ENCODE data around the gene CNOT6.

CNOT6 gene

DNA sequence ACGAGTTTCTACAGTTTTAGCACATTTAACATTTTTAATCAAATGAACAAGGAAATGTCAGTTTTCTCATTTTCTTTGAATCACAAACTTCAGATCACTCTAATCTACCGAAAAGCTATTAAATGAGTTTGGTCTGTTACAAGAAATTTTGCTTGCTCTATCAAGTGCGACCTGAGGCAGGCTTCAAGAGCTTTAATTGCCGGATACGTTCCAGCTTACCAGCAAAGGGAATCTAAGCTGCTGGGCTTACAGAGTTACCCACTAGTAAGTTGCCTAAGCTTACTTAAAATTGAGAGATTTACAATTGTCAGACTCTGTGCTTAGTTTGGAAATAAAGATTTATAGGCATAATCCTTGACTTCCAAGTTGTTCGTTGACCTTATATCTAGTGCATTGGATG, 86.5 kb downstream of the CNOT6 start:
- no peak for TF ChIP-seq YY1 (IDR thresholded peaks at IDR 0.05; ENCODE audit: insufficient read depth, insufficient read length)
- no peak for TF ChIP-seq SUZ12 (IDR thresholded peaks at IDR 0.05; ENCODE audit: extremely low read depth, insufficient read depth, insufficient read length)
- no peak for TF ChIP-seq ZNF274 (IDR thresholded peaks at IDR 0.05; ENCODE audit: low read depth, low read length)
- Histone ChIP-seq H3K9me3 (ENCODE audit: insufficient read depth, low read length) (no peaks in the 10 kb centered on the region), H3K27me3 (ENCODE audit: insufficient read depth, insufficient read length) (no peaks in the 10 kb centered on the region), H3K4me1 (ENCODE audit: insufficient read depth, insufficient read length) (no peaks in the 10 kb centered on the region), H3K9ac (ENCODE audit: insufficient read length, low read depth) (no peak overlapping the region), H3K36me3 (ENCODE audit: insufficient read depth, insufficient read length, low read length) (peaks cover 18% of the 10 kb centered on the region), H3K4me3 (ENCODE audit: insufficient read length, low read depth) (no peak overlapping the region)
- DNase-seq (ENCODE audit: low read depth, low spot score) = no peak

DNA sequence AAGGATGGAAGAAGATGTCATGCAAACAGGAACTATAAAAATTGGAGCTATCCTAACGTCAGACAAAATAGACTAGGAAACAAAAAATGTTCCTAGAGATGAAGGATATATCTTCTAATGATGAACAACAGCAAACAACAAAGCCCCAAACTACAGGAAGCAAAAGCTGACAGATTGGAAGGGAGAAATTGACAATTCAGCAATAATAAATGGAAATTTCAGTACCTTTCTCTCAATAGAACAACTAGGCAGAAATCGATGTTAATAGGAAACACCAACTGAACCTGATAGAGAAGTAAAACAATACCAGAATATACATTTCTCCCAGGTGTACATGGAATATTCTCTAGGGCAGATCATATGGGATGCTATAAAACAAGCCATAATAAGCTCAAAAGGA, 89.6 kb downstream of the CNOT6 start:
- Histone ChIP-seq H3K4me1 (ENCODE audit: insufficient read depth, insufficient read length) (no peaks in the 10 kb centered on the region), H3K27me3 (ENCODE audit: insufficient read depth, insufficient read length) (peaks cover 9% of the 10 kb centered on the region), H3K9me3 (ENCODE audit: insufficient read depth, low read length) (no peaks in the 10 kb centered on the region), H3K9ac (ENCODE audit: insufficient read length, low read depth) (no peak overlapping the region), H3K4me3 (ENCODE audit: insufficient read length, low read depth) (no peak overlapping the region), H3K36me3 (ENCODE audit: insufficient read depth, insufficient read length, low read length) (no peaks in the 10 kb centered on the region)
- TF ChIP-seq ZNF274 (IDR thresholded peaks at IDR 0.05; ENCODE audit: low read depth, low read length) (no peak), SUZ12 (IDR thresholded peaks at IDR 0.05; ENCODE audit: extremely low read depth, insufficient read depth, insufficient read length) (no peak)
- no peak for DNase-seq (ENCODE audit: low read depth, low spot score)

DNA sequence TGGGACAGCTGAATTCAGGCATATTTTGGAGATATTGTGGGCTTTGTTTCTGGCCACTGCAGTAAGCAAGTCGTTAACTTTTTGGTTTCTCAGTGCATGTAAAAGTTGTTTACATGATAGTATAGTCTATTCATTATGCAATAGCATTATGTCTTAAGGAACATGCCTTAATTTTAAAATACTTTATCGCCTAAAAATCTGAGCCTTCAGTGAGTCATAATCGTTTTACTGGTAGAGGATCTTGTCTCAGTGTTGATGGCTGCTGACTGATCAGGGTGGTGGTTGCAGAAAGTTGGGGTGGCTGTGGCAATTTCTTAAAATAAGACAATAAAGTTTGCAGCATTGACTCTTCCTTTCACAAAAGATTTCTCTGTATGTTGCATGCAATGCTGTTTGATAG, 92.0 kb downstream of the CNOT6 start:
- H3K9ac ChIP-seq (ENCODE audit: insufficient read length, low read depth) = no peak overlapping the region
- DNase-seq (ENCODE audit: low read depth, low spot score) = no peak
- TF ChIP-seq SUZ12 (IDR thresholded peaks at IDR 0.05; ENCODE audit: extremely low read depth, insufficient read depth, insufficient read length) (no peak), ZNF274 (IDR thresholded peaks at IDR 0.05; ENCODE audit: low read depth, low read length) (no peak), YY1 (IDR thresholded peaks at IDR 0.05; ENCODE audit: insufficient read depth, insufficient read length) (no peak)
- H3K4me3 ChIP-seq (ENCODE audit: insufficient read length, low read depth) = no peak overlapping the region
- H3K36me3 ChIP-seq (ENCODE audit: insufficient read depth, insufficient read length, low read length) = no peaks in the 10 kb centered on the region
- no peaks in the 10 kb centered on the region for H3K4me1 ChIP-seq (ENCODE audit: insufficient read depth, insufficient read length)
- peaks cover 34% of the 10 kb centered on the region for H3K27me3 ChIP-seq (ENCODE audit: insufficient read depth, insufficient read length)
- H3K9me3 ChIP-seq (ENCODE audit: insufficient read depth, low read length) = no peaks in the 10 kb centered on the region

DNA sequence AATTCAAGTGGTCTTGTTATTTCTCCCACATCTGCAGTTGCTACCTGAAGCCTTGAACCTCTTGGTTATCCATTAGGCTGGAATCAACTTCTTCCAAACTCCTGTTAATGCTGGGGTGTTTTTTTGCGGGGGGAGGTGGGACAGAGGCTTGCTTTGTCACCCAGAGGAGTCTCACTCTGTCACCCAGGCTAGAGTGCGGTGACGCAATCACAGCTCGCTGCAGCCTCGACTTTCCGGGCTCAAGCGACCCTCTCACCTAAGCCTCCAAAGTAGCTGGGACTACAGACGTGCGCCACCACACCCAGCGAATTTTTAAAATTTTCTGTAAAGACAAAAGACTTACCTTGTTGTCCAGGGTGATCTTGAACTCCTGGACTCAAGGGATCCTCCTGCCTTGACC, 92.7 kb downstream of the CNOT6 start:
- Histone ChIP-seq H3K9me3 (ENCODE audit: insufficient read depth, low read length) (no peaks in the 10 kb centered on the region), H3K36me3 (ENCODE audit: insufficient read depth, insufficient read length, low read length) (no peaks in the 10 kb centered on the region), H3K27me3 (ENCODE audit: insufficient read depth, insufficient read length) (peaks cover 41% of the 10 kb centered on the region), H3K4me1 (ENCODE audit: insufficient read depth, insufficient read length) (no peaks in the 10 kb centered on the region), H3K4me3 (ENCODE audit: insufficient read length, low read depth) (no peak overlapping the region), H3K9ac (ENCODE audit: insufficient read length, low read depth) (no peak overlapping the region)
- DNase-seq (ENCODE audit: low read depth, low spot score) = no peak
- TF ChIP-seq ZNF274 (IDR thresholded peaks at IDR 0.05; ENCODE audit: low read depth, low read length) (no peak), YY1 (IDR thresholded peaks at IDR 0.05; ENCODE audit: insufficient read depth, insufficient read length) (no peak), SUZ12 (IDR thresholded peaks at IDR 0.05; ENCODE audit: extremely low read depth, insufficient read depth, insufficient read length) (no peak)

DNA sequence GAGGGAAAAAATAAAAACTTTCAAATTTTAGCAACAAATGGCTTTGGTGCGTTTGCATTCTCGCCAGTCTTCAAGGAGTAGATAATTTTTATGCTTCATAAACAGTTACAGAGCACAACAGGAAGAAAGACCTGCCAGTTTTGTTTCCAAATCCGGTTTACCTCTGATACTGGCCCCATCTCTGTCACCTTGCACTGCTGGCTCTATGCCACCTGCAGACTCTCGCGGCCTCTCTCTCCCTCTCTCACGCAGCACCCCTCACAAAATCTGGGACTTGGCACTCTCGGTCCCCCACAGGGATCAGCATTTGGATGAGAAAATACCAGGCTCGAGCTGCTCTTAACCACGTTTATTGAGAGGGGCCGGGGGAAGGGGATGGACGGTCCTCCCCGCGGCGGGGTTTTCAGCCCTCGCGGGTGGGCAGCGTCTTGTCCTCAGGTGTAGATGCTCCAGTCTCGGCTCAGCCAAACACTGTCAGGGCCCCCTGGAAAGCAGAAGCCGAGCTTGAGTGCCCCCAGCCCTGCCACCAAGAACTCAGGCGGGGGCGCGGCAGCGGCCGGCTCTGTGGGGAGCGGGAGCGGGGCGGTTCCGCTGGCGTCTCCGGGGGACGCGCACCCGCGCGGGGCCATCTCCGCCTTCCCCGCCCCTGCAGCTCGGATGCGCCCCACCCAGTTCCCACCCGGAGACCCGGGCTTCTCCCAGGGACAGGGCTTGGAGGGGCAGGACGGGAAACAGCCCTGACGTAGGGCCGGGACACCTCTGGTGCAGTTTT, 95.8 kb downstream of the CNOT6 start:
- DNase-seq (ENCODE audit: low read depth, low spot score) = no peak
- Histone ChIP-seq H3K9ac (ENCODE audit: insufficient read length, low read depth) (peak overlapping the region; percentile 70), H3K27me3 (ENCODE audit: insufficient read depth, insufficient read length) (peaks cover 51% of the 10 kb centered on the region), H3K4me1 (ENCODE audit: insufficient read depth, insufficient read length) (no peaks in the 10 kb centered on the region), H3K9me3 (ENCODE audit: insufficient read depth, low read length) (no peaks in the 10 kb centered on the region), H3K36me3 (ENCODE audit: insufficient read depth, insufficient read length, low read length) (no peaks in the 10 kb centered on the region), H3K4me3 (ENCODE audit: insufficient read length, low read depth) (peak overlapping the region; percentile 54)
- TF ChIP-seq SUZ12 (IDR thresholded peaks at IDR 0.05; ENCODE audit: extremely low read depth, insufficient read depth, insufficient read length) (no peak), YY1 (IDR thresholded peaks at IDR 0.05; ENCODE audit: insufficient read depth, insufficient read length) (no peak), ZNF274 (IDR thresholded peaks at IDR 0.05; ENCODE audit: low read depth, low read length) (no peak)

DNA sequence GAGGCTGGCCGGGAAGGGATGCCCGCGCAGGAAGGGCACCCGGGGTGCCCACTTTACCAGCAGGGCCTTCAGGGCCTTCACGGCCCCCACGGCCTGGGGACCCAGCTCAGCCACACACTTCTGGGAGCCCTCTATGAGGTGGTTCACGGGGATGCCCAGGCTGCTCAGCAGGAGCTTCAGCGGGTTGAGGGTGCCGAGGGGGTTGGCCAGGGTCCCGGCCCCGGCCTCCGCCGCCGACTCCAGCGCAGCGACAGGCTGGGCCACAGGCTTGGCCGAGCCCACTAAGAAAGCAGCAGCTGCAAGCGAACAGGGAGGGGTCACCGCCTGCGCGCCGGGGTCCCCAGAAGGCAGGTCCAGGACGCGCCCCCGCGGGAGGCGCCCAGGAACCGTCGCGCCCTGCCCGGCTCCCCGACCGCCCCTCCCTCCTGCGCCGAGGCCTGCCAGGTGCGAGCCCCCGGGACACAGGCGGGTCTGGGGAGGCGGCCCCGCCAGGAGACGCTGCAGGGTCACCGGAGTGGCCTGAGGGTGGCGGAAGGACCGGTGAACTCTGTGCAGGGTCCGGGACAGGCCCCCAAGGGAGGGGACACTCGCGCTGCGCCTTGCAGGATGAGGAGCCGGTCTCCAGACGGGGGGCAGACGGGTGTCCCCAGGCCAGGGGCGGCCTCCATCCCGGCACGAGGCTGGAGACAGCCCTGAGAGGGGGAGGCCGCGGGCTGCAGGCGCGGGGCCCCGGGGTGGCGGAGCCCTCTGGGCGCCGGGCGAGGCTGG, 96.5 kb downstream of the CNOT6 start:
- H3K27me3 ChIP-seq (ENCODE audit: insufficient read depth, insufficient read length) = peaks cover 51% of the 10 kb centered on the region
- H3K9me3 ChIP-seq (ENCODE audit: insufficient read depth, low read length) = no peaks in the 10 kb centered on the region
- no peak for TF ChIP-seq ZNF274 (IDR thresholded peaks at IDR 0.05; ENCODE audit: low read depth, low read length)
- TF ChIP-seq YY1 (IDR thresholded peaks at IDR 0.05; ENCODE audit: insufficient read depth, insufficient read length) = no peak
- no peak for TF ChIP-seq SUZ12 (IDR thresholded peaks at IDR 0.05; ENCODE audit: extremely low read depth, insufficient read depth, insufficient read length)
- H3K36me3 ChIP-seq (ENCODE audit: insufficient read depth, insufficient read length, low read length) = no peaks in the 10 kb centered on the region
- peak overlapping the region; percentile 54 for H3K4me3 ChIP-seq (ENCODE audit: insufficient read length, low read depth)
- DNase-seq (ENCODE audit: low read depth, low spot score) = no peak
- no peaks in the 10 kb centered on the region for H3K4me1 ChIP-seq (ENCODE audit: insufficient read depth, insufficient read length)
- peak overlapping the region; percentile 70 for H3K9ac ChIP-seq (ENCODE audit: insufficient read length, low read depth)

DNA sequence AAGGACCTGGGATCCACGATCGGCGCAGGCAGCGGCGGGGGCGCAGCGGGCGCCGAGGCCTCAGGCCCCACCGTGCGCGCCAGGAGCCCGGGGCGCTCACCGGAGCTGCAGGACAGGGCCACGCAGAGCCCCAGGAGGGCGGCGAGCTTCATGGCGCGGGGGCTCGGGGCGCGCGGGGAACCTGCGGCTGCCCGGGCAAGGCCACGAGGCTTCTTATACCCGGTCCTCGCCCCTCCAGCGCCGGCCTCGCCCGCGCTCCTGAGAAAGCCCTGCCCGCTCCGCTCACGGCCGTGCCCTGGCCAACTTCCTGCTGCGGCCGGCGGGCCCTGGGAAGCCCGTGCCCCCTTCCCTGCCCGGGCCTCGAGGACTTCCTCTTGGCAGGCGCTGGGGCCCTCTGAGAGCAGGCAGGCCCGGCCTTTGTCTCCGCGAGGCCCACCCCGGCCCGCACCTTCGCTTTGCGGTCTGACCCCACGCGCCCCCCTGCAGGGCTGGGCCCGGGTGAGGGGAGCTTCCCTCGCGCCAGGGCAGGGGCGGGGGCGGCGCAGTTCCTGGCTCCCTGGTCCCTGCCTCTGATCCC, 97.2 kb downstream of the CNOT6 start, which contains the start of gene SCGB3A1:
TSS of gene SCGB3A1 (minus strand) at position 189 of the 577 bp plus-strand sequence. CDS start at position 152, 37 bp downstream.
- TF ChIP-seq ZNF274 (IDR thresholded peaks at IDR 0.05; ENCODE audit: low read depth, low read length) = no peak
- TF ChIP-seq SUZ12 (IDR thresholded peaks at IDR 0.05; ENCODE audit: extremely low read depth, insufficient read depth, insufficient read length) = no peak
- TF ChIP-seq YY1 (IDR thresholded peaks at IDR 0.05; ENCODE audit: insufficient read depth, insufficient read length) = no peak
- Histone ChIP-seq H3K9ac (ENCODE audit: insufficient read length, low read depth) (peak within 1 kb of the TSS; percentile 70), H3K27me3 (ENCODE audit: insufficient read depth, insufficient read length) (peaks cover 51% of the 10 kb centered on the region), H3K36me3 (ENCODE audit: insufficient read depth, insufficient read length, low read length) (no peaks in the 10 kb centered on the region), H3K4me3 (ENCODE audit: insufficient read length, low read depth) (peak within 1 kb of the TSS; percentile 54), H3K9me3 (ENCODE audit: insufficient read depth, low read length) (no peaks in the 10 kb centered on the region), H3K4me1 (ENCODE audit: insufficient read depth, insufficient read length) (no peaks in the 10 kb centered on the region)
- no peak for DNase-seq (ENCODE audit: low read depth, low spot score)

All from NT2/D1 (cell line).